ENCODE data around the gene RSPH1. TPM values are rescaled to one million over a fixed set of nuclear protein-coding genes. Genes with fewer than 3 reads are reported as not detected.

Gene RSPH1
- total RNA-seq, 6 experiments from 2014 or later, result not detected

- no peak overlapping the region for H3K4me3 Mint-ChIP-seq
- peaks cover 11% of the 10 kb centered on the region for H3K27me3 Mint-ChIP-seq (ENCODE audit: insufficient read depth)
- TF ChIP-seq CTCF (IDR thresholded peaks at IDR 0.05), result no peak
- no peak for DNase-seq
- no peaks in the 10 kb centered on the region for H3K4me1 Mint-ChIP-seq (ENCODE audit: low read depth)
- H3K36me3 Mint-ChIP-seq (ENCODE audit: low read depth), result no peaks in the 10 kb centered on the region
- H3K9me3 Mint-ChIP-seq, result peaks cover 5% of the 10 kb centered on the region; the same call in 1 of the 2 replicates
- no peak overlapping the region for H3K27ac Mint-ChIP-seq
These were observed 29.1 kb upstream of the RSPH1 start for GRCh38 chr21:42525029-42525581.

- Mint-ChIP-seq H3K9me3 (peaks cover 2% of the 10 kb centered on the region; the same call in 1 of the 2 replicates), H3K27me3 (ENCODE audit: insufficient read depth) (peaks cover 11% of the 10 kb centered on the region), H3K27ac (no peak overlapping the region), H3K36me3 (ENCODE audit: low read depth) (no peaks in the 10 kb centered on the region), H3K4me3 (no peak overlapping the region), H3K4me1 (ENCODE audit: low read depth) (no peaks in the 10 kb centered on the region)
- no peak for TF ChIP-seq CTCF (IDR thresholded peaks at IDR 0.05)
- DNase-seq, result no peak
These were observed 28.5 kb upstream of the RSPH1 start for GRCh38 chr21:42524341-42525028.

GRCh38 chr21:42523941-42524340 lies 27.9 kb upstream of the RSPH1 start:
- Mint-ChIP-seq H3K27ac (no peak overlapping the region), H3K4me1 (ENCODE audit: low read depth) (no peaks in the 10 kb centered on the region)

GRCh38 chr21:42523211-42523610 lies 27.2 kb upstream of the RSPH1 start:
- H3K4me3 Mint-ChIP-seq, result no peak overlapping the region
- peaks cover 15% of the 10 kb centered on the region for H3K27me3 Mint-ChIP-seq (ENCODE audit: insufficient read depth)
- TF ChIP-seq CTCF (IDR thresholded peaks at IDR 0.05), result no peak
- DNase-seq, result no peak
- H3K9me3 Mint-ChIP-seq, result no peaks in the 10 kb centered on the region; the same call in 1 of the 2 replicates
- H3K36me3 Mint-ChIP-seq (ENCODE audit: low read depth), result no peaks in the 10 kb centered on the region
- no peaks in the 10 kb centered on the region; the same call in 1 of the 2 replicates for H3K4me1 Mint-ChIP-seq (ENCODE audit: low read depth)
- H3K27ac Mint-ChIP-seq, result no peak overlapping the region

More at GRCh38 chr21:42523941-42524340, 27.9 kb upstream of the RSPH1 start:
- no peak for DNase-seq
- no peaks in the 10 kb centered on the region; the same call in 1 of the 2 replicates for H3K9me3 Mint-ChIP-seq
- no peak for TF ChIP-seq CTCF (IDR thresholded peaks at IDR 0.05)
- no peaks in the 10 kb centered on the region for H3K36me3 Mint-ChIP-seq (ENCODE audit: low read depth)
- H3K27me3 Mint-ChIP-seq (ENCODE audit: insufficient read depth), result peaks cover 11% of the 10 kb centered on the region
- no peak overlapping the region for H3K4me3 Mint-ChIP-seq

GRCh38 chr21:42522771-42523170 lies 26.7 kb upstream of the RSPH1 start:
- no peak for TF ChIP-seq CTCF (IDR thresholded peaks at IDR 0.05)
- Mint-ChIP-seq H3K4me3 (no peak overlapping the region), H3K27me3 (ENCODE audit: insufficient read depth) (peaks cover 15% of the 10 kb centered on the region), H3K9me3 (no peaks in the 10 kb centered on the region; the same call in 1 of the 2 replicates), H3K4me1 (ENCODE audit: low read depth) (no peaks in the 10 kb centered on the region; the same call in 1 of the 2 replicates), H3K27ac (no peak overlapping the region), H3K36me3 (ENCODE audit: low read depth) (no peaks in the 10 kb centered on the region)
- no peak for DNase-seq
